Epithelial cell of esophagus (primary cell): ENCODE data around the gene FBXO21.

Experiments
- DNase-seq: peaks from one replicate; pipeline ENCODE4 v3.0.0; 2010; ENCODE audit warnings: low read depth
- H3K4me3 ChIP-seq: 2 replicates; pipeline ENCODE4 v1.5.1; 2011; ENCODE audit warnings: mild to moderate bottlenecking, low read length, control low read depth
- CTCF ChIP-seq: IDR thresholded peaks from 2 replicates; pipeline ENCODE4 v1.5.1; 2011; ENCODE audit warnings: low read depth, mild to moderate bottlenecking, low read length, control low read depth, inconsistent platforms; ENCODE audit not compliant: insufficient read depth; ENCODE audit errors: missing control alignments

FBXO21 gene

GRCh38 chr12:117140397-117141096 is 49.7 kb downstream of the FBXO21 start:
- no peak overlapping the region for H3K4me3 ChIP-seq
- no peak for TF ChIP-seq CTCF
- DNase-seq = no peak

- TF ChIP-seq CTCF = no peak
- no peak for DNase-seq
- no peak overlapping the region for H3K4me3 ChIP-seq
These were observed 51.1 kb downstream of the FBXO21 start for GRCh38 chr12:117139025-117139717.

- DNase-seq = no peak
- H3K4me3 ChIP-seq = no peak overlapping the region
- no peak for TF ChIP-seq CTCF
These were observed 55.5 kb downstream of the FBXO21 start for GRCh38 chr12:117134721-117135120.

GRCh38 chr12:117134059-117134458 is 56.2 kb downstream of the FBXO21 start:
- no peak overlapping the region for H3K4me3 ChIP-seq
- DNase-seq = no peak
- TF ChIP-seq CTCF = no peak

- DNase-seq = no peak
- no peak overlapping the region for H3K4me3 ChIP-seq
- TF ChIP-seq CTCF = no peak
These were observed 59.5 kb downstream of the FBXO21 start for GRCh38 chr12:117130801-117131200.

GRCh38 chr12:117129391-117129790 is 60.9 kb downstream of the FBXO21 start:
- H3K4me3 ChIP-seq = no peak overlapping the region
- TF ChIP-seq CTCF = no peak
- DNase-seq = peak; percentile 58
